A549 (cell line): ENCODE measurements around the gene KNOP1. TPM values are rescaled to one million over a fixed set of nuclear protein-coding genes. Genes with fewer than 3 reads are reported as not detected.

Experiments used
- ATAC-seq, 2 experiments: fragments of 200-7000 bp in 1 of 2; fragments of >200 bp in 1 of 2; cut with Nextera tagmentation in 1 of 2; cut with Tn5 transposase in 1 of 2; 3 replicates each; pipeline versions ENCODE4 v1.8.0 to v1.9.1; 2018 to 2020; ENCODE audit warnings: mild to moderate bottlenecking in 1 of 2, moderate library complexity in 1 of 2
- CTCF ChIA-PET: fragments of 300-600 bp; sonication (Branson Sonifier 250); formaldehyde crosslinking; extraction: SDS; loops from one replicate; lab custom pipeline; 2021; ENCODE audit warnings: antibody characterized with exemption, inconsistent platforms; lab: Yijun Ruan, JAX
- POLR2A ChIA-PET: fragments of 350-600 bp; formaldehyde crosslinking; extraction: SDS; loops from one replicate; lab custom pipeline; 2021; ENCODE audit warnings: antibody characterized with exemption, inconsistent platforms; lab: Yijun Ruan, JAX
- DNase-seq, 2 experiments: peaks; one replicate each; pipeline versions ENCODE4 v3.0.0 to v3.0.0-alpha.2; 2011 to 2016; ENCODE audit warnings: low read depth in 1 of 2, low spot score in 1 of 2
- FAIRE-seq: peaks from 2 replicates; lab custom pipeline; 2011; peaks lifted over from hg19 to GRCh38; lab: Jason Lieb, UNC
- H3K27ac ChIP-seq, 2 experiments: fragments of >200 bp; sonication (Bioruptor Twin); formaldehyde crosslinking; 3 replicates each; pipeline ENCODE4 v1.5.1; 2016 to 2017
- H3K4me1 ChIP-seq: fragments of >200 bp; sonication (Bioruptor Twin); formaldehyde crosslinking; 3 replicates; pipeline ENCODE4 v1.6.1; 2016
- H3K4me2 ChIP-seq: fragments of >200 bp; sonication (Bioruptor Twin); formaldehyde crosslinking; 3 replicates; pipeline ENCODE4 v1.6.1; 2016
- H3K4me3 ChIP-seq: fragments of >200 bp; sonication (Bioruptor Twin); formaldehyde crosslinking; 3 replicates; pipeline ENCODE4 v1.5.1; 2016
- H3K9me3 ChIP-seq: fragments of >200 bp; sonication (Bioruptor Twin); formaldehyde crosslinking; 3 replicates; pipeline ENCODE4 v1.6.1; 2016
- BCL3 ChIP-seq: fragments of >200 bp; sonication (Bioruptor Twin); formaldehyde crosslinking; IDR thresholded peaks from 3 replicates; pipeline ENCODE4 v1.6.1; 2016
- CHD2 ChIP-seq: fragments of 150-350 bp; IDR thresholded peaks from 2 replicates; pipeline ENCODE4 v1.6.1; 2014; ENCODE audit warnings: low read length; ENCODE audit not compliant: partially characterized antibody
- E2F6 ChIP-seq: IDR thresholded peaks from 2 replicates; pipeline ENCODE4 v1.6.1; 2012; ENCODE audit warnings: low read depth, borderline replicate concordance
- ESRRA ChIP-seq: fragments of 150-350 bp; IDR thresholded peaks from 2 replicates; pipeline ENCODE4 v1.6.1; 2014; ENCODE audit warnings: mild to moderate bottlenecking, low read length, borderline replicate concordance
- FOSL2 ChIP-seq, 2 experiments: fragments of 450-650 bp in 1 of 2; fragments of >200 bp in 1 of 2; sonication (Bioruptor Twin) in 1 of 2; formaldehyde crosslinking; IDR thresholded peaks; 2 replicates each; pipeline versions ENCODE4 v1.5.0 to v1.6.1; 2016 to 2020; ENCODE audit warnings: mild to moderate bottlenecking in 1 of 2, moderate library complexity in 1 of 2
- FOXS1 ChIP-seq: fragments of 250-450 bp; sonication (Bioruptor Pico); IDR thresholded peaks from 2 replicates; pipeline ENCODE4 v1.5.0; 2020; ENCODE audit warnings: mild to moderate bottlenecking, moderate library complexity
- GATA3 ChIP-seq: IDR thresholded peaks from 2 replicates; pipeline ENCODE4 v1.6.1; 2012; ENCODE audit warnings: borderline replicate concordance
- HES2 ChIP-seq: fragments of >200 bp; sonication (Bioruptor Twin); formaldehyde crosslinking; IDR thresholded peaks from 2 replicates; pipeline ENCODE4 v1.6.1; 2016
- HOXA7 ChIP-seq: fragments of 250-450 bp; sonication (Bioruptor Pico); IDR thresholded peaks from 2 replicates; pipeline ENCODE4 v1.5.0; 2020; ENCODE audit warnings: mild to moderate bottlenecking, moderate library complexity
- HOXB13 ChIP-seq: fragments of 250-450 bp; sonication (Bioruptor Pico); IDR thresholded peaks from 2 replicates; pipeline ENCODE4 v1.5.0; 2020; ENCODE audit warnings: low read depth, mild to moderate bottlenecking, moderate library complexity
- HOXB5 ChIP-seq: fragments of 250-450 bp; sonication (Bioruptor Pico); IDR thresholded peaks from 2 replicates; pipeline ENCODE4 v1.5.0; 2020; ENCODE audit warnings: mild to moderate bottlenecking, moderate library complexity
- KDM1A ChIP-seq: fragments of 200-600 bp; sonication (generic); IDR thresholded peaks from 2 replicates; pipeline ENCODE4 v1.6.1; 2016; ENCODE audit warnings: low read depth, mild to moderate bottlenecking
- KDM5A ChIP-seq: fragments of 200-600 bp; sonication (generic); IDR thresholded peaks from 2 replicates; pipeline ENCODE4 v1.6.1; 2016; ENCODE audit warnings: antibody characterized with exemption, mild to moderate bottlenecking
- MAFK ChIP-seq: fragments of 450-650 bp; IDR thresholded peaks from 2 replicates; pipeline ENCODE4 v1.6.1; 2014; ENCODE audit not compliant: partially characterized antibody
- MAX ChIP-seq: IDR thresholded peaks from 2 replicates; pipeline ENCODE4 v1.6.1; 2012
- NR3C1 ChIP-seq: fragments of >200 bp; sonication (Bioruptor Twin); formaldehyde crosslinking; IDR thresholded peaks from 3 replicates; pipeline ENCODE4 v1.6.1; 2017
- PBX3 ChIP-seq: IDR thresholded peaks from 2 replicates; pipeline ENCODE4 v1.6.1; 2012
- RAD21 ChIP-seq, 2 experiments: fragments of >200 bp in 1 of 2; sonication (Bioruptor Twin) in 1 of 2; formaldehyde crosslinking in 1 of 2; IDR thresholded peaks in 1 of 2; conservative IDR thresholded peaks in 1 of 2; 2 replicates in 1 of 2; 3 replicates in 1 of 2; pipeline ENCODE4 v1.6.1; 2012 to 2018; ENCODE audit warnings: inconsistent platforms in 1 of 2
- RCOR1 ChIP-seq: fragments of 150-350 bp; IDR thresholded peaks from 2 replicates; pipeline ENCODE4 v1.6.1; 2014; ENCODE audit warnings: antibody characterized with exemption, low read length, low read depth
- RNF2 ChIP-seq: fragments of 200-600 bp; sonication (generic); IDR thresholded peaks from 2 replicates; pipeline ENCODE4 v1.6.1; 2016; ENCODE audit warnings: low read depth, mild to moderate bottlenecking, antibody characterized with exemption, moderate library complexity, borderline replicate concordance
- TFCP2L1 ChIP-seq: fragments of 250-450 bp; sonication (Bioruptor Pico); IDR thresholded peaks from 2 replicates; pipeline ENCODE4 v1.5.0; 2021; ENCODE audit warnings: mild to moderate bottlenecking
- ZNF302 ChIP-seq: fragments of 250-450 bp; sonication (Bioruptor Pico); IDR thresholded peaks from 2 replicates; pipeline ENCODE4 v1.9.0; 2021; ENCODE audit warnings: inconsistent platforms, mild to moderate bottlenecking, moderate library complexity
- ZSCAN20 ChIP-seq: fragments of 250-450 bp; sonication (Bioruptor Pico); IDR thresholded peaks from 2 replicates; pipeline ENCODE4 v1.8.0; 2022; ENCODE audit warnings: mild to moderate bottlenecking, moderate library complexity
- WGBS: methylation state at CpG from one replicate; pipeline ENCODE4 v1.1.6; 2017; ENCODE audit errors: missing lambda C conversion rate; 5-methylcytosine and 5-hydroxymethylcytosine counted together
- polyA plus RNA-seq, 4 experiments: library from polyadenylated mRNA; depleted of rRNA in 3 of 4; stranded (reverse); fragments of >200 nt; fragmentation: RNase III in 1 of 4; extraction: RNeasy Plus Mini Kit Qiagen cat#74134 plus additional on column Dnase treatment in 1 of 4; gene quantifications; 2 replicates in 3 of 4; 3 replicates in 1 of 4; pipeline ENCODE4 v1.2.3, GENCODE V29; 2011 to 2017

Gene KNOP1
- polyA plus RNA-seq, 2 of the 4 experiments (the other 2 are of a cell fraction): 38.2 to 44.8 TPM

GRCh38 chr16:19698480-19699465 lies 19.3 kb downstream of the KNOP1 start (continued):
- TF ChIP-seq HOXB13 (no peak), NR3C1 (no peak)

- Histone ChIP-seq H3K27ac (peak overlapping the region in 1 of 2 experiments; percentile 24; a peak in 3 of 6 replicates), H3K4me1 (peaks cover 54% of the 10 kb centered on the region), H3K9me3 (no peaks in the 10 kb centered on the region), H3K4me3 (no peak overlapping the region), H3K4me2 (no peak overlapping the region)
- CTCF ChIA-PET: interaction anchor here (0.6 to 2.1 kb wide), 6 partner anchors 15 to 275 kb away, joined by 3 to 8 read pairs (median 4); partner anchors contain the start of gene GPRC5B
- peak in 1 of 2 experiments; percentile 28 for DNase-seq
- no peak for TF ChIP-seq RNF2
- no peak for TF ChIP-seq HES2
- TF ChIP-seq GATA3: no peak
- TF ChIP-seq NR3C1: no peak
- 78% methylated on average over 8 of the region's 8 CpGs for WGBS
- POLR2A ChIA-PET: no interaction called here
- no peak for FAIRE-seq
- no peak for ATAC-seq
Measured at GRCh38 chr16:19697756-19698318, 20.2 kb downstream of the KNOP1 start.

- ChIA-PET POLR2A (interaction anchor here (0.9 to 1.5 kb wide), 3 partner anchors 21 to 142 kb away, joined by 3 to 7 read pairs (median 3); partner anchors contain the start of genes IQCK, KNOP1 and VPS35L), CTCF (interaction anchor here (0.5 to 2.1 kb wide), 9 partner anchors 16 to 211 kb away, joined by 3 to 8 read pairs (median 4); partner anchors contain the start of gene GPRC5B)
- Histone ChIP-seq H3K4me2 (peak overlapping the region; percentile 61), H3K27ac (peak overlapping the region in 1 of 2 experiments; percentile 67; a peak in 3 of 6 replicates), H3K9me3 (no peaks in the 10 kb centered on the region), H3K4me3 (no peak overlapping the region), H3K4me1 (peaks cover 54% of the 10 kb centered on the region)
- WGBS: 90% methylated on average over 15 of the region's 15 CpGs
- FAIRE-seq (no peak), DNase-seq (no peak), ATAC-seq (no peak)
- no peak for TF ChIP-seq FOXS1 (CRISPR knock-in tag)
- no peak for TF ChIP-seq PBX3
- TF ChIP-seq TFCP2L1: no peak
- no peak for TF ChIP-seq ESRRA
- TF ChIP-seq CHD2: no peak
- no peak for TF ChIP-seq ZNF302 (CRISPR knock-in tag)
Measured at GRCh38 chr16:19696961-19697360, 21.1 kb downstream of the KNOP1 start.

GRCh38 chr16:19696328-19696727 lies 21.7 kb downstream of the KNOP1 start:
- TF ChIP-seq KDM5A (no peak), HOXB5 (CRISPR knock-in tag) (no peak), KDM1A (no peak), MAFK (no peak), FOSL2 (IDR thresholded peaks at IDR 0.05) (no peak), FOSL2 (CRISPR knock-in tag; IDR thresholded peaks at IDR 0.05) (no peak), MAX (peak; percentile 50), RCOR1 (no peak), ZSCAN20 (CRISPR knock-in tag) (no peak), BCL3 (no peak), HOXB13 (0 out of 2 replicates have a peak, but pooled peaks have one; percentile 25), GATA3 (no peak), E2F6 (0 out of 2 replicates have a peak, but pooled peaks have one; percentile 29), HES2 (no peak), HOXA7 (CRISPR knock-in tag) (no peak), RAD21 (conservative IDR thresholded peaks at IDR 0.05 in 1 of 2, IDR thresholded peaks at IDR 0.05 in 1 of 2) (0 out of 5 replicates have a peak, but pooled peaks of 1 of the 2 experiments have one; percentile 12)
- DNase-seq (peak in 1 of 2 experiments; percentile 82), ATAC-seq (peak; percentile 11 to 18; a peak in 3 of 6 replicates), FAIRE-seq (peak; percentile 54)
- no peaks in the 10 kb centered on the region for H3K9me3 ChIP-seq
- CTCF ChIA-PET: interaction anchor here (0.6 to 2.1 kb wide), 8 partner anchors 20 to 190 kb away, joined by 3 to 8 read pairs (median 4); partner anchors contain the start of gene GPRC5B
- H3K4me3 ChIP-seq: no peak overlapping the region
- POLR2A ChIA-PET: interaction anchor here (0.9 to 1.5 kb wide), 3 partner anchors 22 to 141 kb away, joined by 3 to 7 read pairs (median 3); partner anchors contain the start of genes IQCK, KNOP1 and VPS35L
- H3K4me1 ChIP-seq: peaks cover 50% of the 10 kb centered on the region
- peak overlapping the region; percentile 61 for H3K4me2 ChIP-seq
- peak overlapping the region; percentile 42 to 67; a peak in 5 of 6 replicates for H3K27ac ChIP-seq
- 21% methylated on average over 10 of the region's 10 CpGs for WGBS
